GM18861 (cell line): ENCODE measurements around the gene ADGRD2.

Experiments used
- ATAC-seq: cut with Tn5 transposase; IDR thresholded peaks from one replicate; pipeline ENCODE4 v1.9.1; 2021; ENCODE audit not compliant: unreplicated experiment

Gene ADGRD2

DNA sequence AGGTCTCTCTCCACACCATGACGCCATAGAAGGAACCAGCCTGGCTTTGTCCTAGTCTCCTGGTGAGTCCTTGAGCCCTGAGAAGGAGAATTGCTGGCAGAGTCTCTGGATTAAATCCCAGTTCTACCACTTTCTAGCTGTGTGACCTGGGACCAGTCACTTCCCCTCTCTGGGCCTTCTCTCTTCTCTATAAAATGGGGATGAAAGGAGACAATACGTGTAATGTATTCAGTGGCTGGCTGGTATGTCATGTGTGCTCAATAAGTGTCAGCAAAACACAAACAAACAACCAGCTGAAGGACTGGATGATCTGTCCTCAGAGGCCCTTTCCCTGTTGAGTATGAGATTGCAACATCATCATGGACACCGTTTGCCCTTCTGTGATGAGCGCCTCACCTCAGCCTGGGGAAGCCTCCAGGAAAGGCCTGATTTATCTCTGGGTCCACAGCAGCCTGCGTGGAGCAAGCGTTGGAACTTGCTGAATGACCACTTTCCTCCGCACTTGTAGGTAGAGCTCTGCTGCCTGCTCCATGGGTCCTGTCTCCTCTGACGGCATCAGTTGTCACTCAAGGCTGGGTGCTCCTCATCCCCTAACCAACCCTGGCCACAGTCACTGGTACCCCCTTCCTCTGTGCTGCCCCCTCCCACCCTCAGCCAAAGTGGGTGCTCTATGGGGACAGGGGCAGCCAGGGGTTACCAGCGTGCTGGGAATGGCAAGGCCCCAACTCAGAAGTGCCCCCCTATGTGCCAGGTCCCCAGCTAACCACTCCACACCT is 60.6 kb downstream of the ADGRD2 start:
- no peak for ATAC-seq

GRCh38 chr9:124511426-124511840 is 61.2 kb downstream of the ADGRD2 start:
- no peak for ATAC-seq

DNA sequence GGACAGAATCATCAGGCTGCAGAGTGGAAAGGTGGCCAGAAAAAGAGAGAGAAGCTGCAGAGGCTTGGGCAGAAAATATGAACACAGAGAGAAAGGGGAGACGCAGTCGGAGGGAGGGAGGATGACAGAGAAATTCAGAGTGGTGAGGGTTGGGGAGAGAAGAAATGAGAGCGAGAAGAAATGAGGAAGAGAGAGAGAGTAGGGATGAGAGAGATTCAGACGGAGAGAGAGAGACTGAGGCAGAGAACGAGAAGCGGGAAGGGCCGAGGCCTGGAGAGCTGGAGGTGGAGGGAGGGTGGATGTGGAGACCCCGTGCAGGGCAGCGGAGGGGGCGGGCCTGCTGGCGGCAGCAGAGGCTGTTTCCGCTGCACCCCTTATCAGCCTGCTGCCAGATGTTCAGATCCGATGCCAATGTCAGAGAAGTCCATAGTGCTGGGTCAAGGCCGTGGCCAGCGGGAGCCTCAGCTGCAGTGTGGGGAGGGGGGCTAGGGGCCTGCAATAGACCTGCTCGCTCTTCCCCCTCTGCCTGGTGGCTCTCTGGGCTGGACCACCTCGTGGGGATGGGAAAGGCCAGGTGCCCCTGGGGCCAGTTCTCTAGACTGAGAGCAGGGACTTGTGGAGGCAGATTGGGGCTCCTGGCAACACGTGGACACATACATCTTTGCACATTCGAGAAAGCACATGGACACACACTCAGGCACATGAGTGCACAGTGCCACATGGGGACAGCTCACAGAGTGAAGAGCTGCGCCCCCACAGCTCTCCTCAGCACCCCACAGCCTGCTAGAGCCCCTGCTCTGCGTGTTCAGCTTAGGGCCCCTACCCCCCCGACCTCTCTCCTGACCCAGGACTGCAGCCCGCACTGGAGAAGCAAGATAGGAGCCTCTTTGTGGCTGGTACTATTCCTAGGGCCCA is 61.9 kb downstream of the ADGRD2 start:
- ATAC-seq, result no peak

DNA sequence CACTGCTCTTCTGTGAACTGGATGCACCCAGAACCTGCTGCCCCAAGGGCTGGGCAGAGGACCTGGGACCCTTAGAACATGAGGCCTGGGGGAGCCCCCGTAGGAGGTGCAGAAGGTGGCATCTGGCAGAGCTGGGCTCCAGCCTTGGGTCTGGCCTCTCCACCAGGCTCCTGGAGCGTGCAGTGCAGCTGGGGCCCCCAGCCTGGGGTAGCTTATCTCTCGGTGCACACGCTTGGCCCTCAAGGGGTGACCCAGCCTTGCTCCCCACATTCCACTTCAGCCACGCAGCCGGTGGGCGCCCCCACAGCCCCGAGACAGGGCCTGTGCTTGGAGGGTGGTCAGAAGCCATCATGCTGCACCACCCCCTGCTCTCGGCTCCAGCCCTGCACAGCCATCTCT is 62.6 kb downstream of the ADGRD2 start:
- no peak for ATAC-seq

GRCh38 chr9:124513376-124513994 is 63.2 kb downstream of the ADGRD2 start:
- no peak for ATAC-seq

GRCh38 chr9:124514125-124514524 is 63.9 kb downstream of the ADGRD2 start:
- ATAC-seq, result no peak

DNA sequence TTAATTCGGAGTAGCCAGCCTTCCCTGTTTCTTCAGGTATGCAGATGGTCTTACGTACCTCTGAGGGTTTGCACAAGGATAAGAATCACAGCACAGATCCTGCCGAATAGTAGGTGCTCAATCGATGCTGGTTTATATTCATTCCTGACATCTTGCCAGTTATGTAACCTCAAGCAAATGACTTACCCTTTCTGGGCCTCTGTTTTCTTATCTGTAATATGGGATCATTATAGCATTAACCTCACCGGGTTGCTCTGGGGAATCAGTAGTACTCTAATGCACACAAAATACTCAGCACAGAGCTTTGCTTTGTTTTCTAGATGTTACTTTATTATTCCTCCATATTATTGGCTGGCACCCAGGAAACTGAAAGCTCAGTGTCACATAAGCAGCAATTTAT is 64.6 kb downstream of the ADGRD2 start:
- no peak for ATAC-seq

DNA sequence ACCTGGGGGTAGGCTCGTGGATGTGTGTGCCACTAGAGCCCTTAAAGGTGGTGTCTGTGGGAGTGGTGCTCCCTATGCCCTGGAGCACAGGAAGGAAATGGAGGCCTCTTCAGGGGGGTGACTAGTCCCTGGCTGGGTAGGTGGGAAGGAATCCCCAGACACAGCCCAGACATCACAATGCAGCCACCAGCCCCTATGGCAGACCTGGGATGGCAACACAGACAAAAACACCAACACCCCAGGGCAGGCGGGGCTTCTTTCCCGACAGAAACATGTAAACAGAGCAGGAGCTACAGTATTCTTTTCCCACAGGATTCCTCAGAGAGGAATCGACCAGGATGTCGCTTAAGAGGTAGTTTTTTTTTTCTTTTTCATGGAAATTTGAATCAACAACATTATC is 67.3 kb downstream of the ADGRD2 start:
- ATAC-seq, result no peak

- ATAC-seq, result no peak
Observed at GRCh38 chr9:124518116-124518515, 67.9 kb downstream of the ADGRD2 start.

DNA sequence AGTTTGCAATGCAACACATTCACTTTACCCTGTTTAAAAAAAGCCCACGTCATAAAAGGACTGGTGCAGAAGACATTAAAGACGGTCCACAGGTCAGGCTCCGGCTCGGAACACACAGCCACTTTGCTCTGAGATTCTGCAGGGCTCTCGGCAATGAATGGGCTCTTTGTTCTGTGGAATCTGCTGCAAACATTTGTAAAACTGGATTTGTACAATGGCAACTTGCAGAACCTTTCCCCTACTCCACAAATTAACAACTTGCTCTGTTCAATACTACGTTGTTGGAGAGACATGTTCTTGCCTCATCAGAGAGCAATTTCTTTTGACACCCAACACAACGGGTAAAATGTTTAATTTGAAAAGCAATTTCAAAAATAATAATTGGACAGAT is 70.0 kb downstream of the ADGRD2 start:
- ATAC-seq, result no peak

DNA sequence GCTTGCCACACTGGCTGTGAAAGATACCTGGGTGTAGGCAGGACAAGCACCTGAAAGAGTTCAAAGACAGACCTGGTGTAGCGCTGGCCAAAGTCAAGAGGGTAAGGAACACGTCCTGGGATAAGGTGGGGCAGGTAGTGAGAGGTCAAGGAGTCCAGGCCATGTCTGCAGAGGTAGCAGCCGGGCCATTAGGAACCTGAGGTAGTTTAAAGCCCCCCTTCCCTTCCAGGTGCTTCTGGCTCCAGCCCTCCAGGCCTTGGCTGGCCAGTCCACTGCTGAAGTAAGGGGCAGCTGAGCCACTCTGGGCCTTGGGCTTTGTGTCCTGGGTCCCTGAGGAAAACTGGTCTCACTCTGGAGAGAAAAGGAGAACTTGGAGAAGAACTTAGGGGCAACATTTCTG is 70.9 kb downstream of the ADGRD2 start:
- ATAC-seq, result no peak

- ATAC-seq, result no peak
Observed at GRCh38 chr9:124522121-124523098, 72.2 kb downstream of the ADGRD2 start.

DNA sequence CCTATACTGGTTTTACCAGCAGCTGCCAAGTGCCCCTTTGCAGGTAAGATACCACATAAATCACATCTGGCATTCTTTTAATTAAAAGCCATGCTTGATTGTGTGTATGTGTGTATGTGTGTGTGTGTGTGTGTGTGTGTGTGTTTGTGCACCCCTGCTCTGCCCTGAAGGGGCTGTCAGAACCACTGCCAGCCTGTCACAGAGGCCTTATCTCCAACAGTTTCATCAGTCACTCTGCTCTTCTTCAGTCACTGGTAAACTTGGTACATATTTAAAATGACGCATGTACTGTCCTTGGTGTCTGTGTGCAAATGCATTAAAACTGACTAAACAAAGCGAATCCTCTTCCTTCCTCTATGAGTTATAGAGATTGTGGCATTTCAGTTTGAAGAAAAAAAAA is 75.9 kb downstream of the ADGRD2 start:
- no peak for ATAC-seq

GRCh38 chr9:124527781-124528180 is 77.5 kb downstream of the ADGRD2 start:
- ATAC-seq, result no peak
